ENCODE data around the gene BAHCC1.

The BAHCC1 gene

DNA sequence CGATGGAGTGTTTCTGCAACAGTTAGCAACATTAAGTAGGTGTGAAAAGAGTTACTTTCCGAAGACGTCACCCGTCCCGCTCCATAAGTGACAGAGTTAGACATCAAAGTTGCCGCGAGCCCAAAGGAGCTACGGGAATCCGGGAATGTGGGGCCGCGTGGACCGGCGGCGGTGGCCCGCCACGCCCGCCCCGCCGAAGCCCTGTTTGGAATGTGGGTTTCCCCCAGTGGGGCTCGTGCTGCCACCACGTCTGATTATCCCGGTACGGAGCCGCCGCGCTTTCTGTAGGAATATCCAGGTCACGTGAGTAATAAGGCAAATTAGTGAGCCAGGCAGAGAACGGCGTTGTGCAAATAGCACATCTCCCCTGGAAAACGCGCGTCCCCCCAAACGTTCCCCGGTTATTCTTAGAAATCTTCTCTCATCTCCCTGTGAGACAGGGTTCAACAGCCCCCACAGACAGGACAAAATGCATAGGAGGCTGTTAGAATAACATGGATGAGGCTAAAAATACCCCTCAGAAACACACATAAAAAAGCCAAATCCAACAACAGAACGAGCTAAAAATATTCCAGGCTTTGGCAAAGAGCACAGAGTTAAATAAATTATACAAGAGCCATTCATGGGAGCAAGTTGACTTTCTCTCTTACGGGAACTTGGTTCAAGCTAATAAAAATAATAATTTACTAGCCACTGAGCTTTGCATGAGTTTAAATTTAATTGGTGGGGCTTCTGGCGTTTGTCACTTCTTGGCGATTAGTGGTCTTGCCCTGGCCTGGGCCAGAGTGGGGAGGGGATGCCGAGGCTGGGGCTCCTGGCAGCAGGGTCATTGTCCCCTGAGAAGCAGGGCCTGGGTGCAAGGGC, 8.6 kb downstream of the BAHCC1 start:
- no peaks in the 10 kb centered on the region for H3K27me3 ChIP-seq (ENCODE audit: control insufficient read depth in 5 of 5, insufficient read depth in 4 of 5, low read length in 5 of 5)
- no peaks in the 10 kb centered on the region for H3K9me3 ChIP-seq (ENCODE audit: control insufficient read depth in 5 of 5, low read length in 5 of 5)
- peaks cover 23 to 78% (median 74%) of the 10 kb centered on the region in 5 donors for H3K4me1 ChIP-seq (ENCODE audit: control insufficient read depth in 5 of 5, insufficient read depth in 5 of 5, low read length in 5 of 5)
- peak overlapping the region; percentile 43 to 77 (median 63) for H3K9ac ChIP-seq (ENCODE audit: low read length in 5 of 5)
- H3K4me3 ChIP-seq (ENCODE audit: low read depth in 1 of 5, low read length in 5 of 5), result peak overlapping the region in 4 of 5 donors; percentile 14 to 64 (median 42)
- H3K27ac ChIP-seq (ENCODE audit: low read depth, low read length), result peak overlapping the region; percentile 92
- H3K36me3 ChIP-seq (ENCODE audit: control insufficient read depth in 5 of 5, insufficient read depth in 5 of 5, low read length in 5 of 5), result peaks cover 0 to 3% (median 0%) of the 10 kb centered on the region in 5 donors

DNA sequence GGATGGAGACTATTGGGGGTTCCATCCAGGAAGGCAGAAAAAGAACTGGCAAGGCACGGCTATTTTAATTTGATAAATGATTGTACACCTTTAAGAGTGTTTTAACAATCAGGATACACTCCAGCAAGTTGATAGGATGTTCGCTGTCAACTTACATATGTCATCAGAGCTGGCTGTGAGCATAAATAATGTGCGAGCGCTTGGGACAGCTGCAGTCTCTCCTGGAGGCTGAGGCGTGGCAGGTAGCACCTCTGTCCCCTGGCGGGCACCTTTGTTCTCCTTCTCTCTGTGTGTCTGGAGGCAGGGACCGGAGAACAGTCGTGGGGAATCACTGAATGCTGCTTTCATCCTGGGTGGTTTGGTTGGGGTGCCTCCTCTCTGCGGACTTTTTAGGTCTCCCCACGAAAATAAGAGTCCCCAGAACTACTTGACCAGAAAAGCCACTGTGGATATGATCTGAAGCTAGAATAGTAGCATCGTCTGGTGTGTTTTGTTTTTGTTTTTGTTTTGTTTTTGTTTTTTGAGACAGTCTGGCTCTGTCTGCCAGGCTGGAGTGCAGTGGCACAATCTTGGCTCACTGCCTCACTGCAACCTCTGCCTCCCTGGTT, 9.4 kb downstream of the BAHCC1 start:
- H3K4me1 ChIP-seq (ENCODE audit: control insufficient read depth in 5 of 5, insufficient read depth in 5 of 5, low read length in 5 of 5), result peaks cover 23 to 80% (median 76%) of the 10 kb centered on the region in 5 donors
- no peaks in the 10 kb centered on the region for H3K9me3 ChIP-seq (ENCODE audit: control insufficient read depth in 5 of 5, low read length in 5 of 5)
- no peaks in the 10 kb centered on the region for H3K27me3 ChIP-seq (ENCODE audit: control insufficient read depth in 5 of 5, insufficient read depth in 4 of 5, low read length in 5 of 5)
- peak overlapping the region; percentile 92 for H3K27ac ChIP-seq (ENCODE audit: low read depth, low read length)
- peak overlapping the region in 4 of 5 donors; percentile 10 to 77 (median 67) for H3K9ac ChIP-seq (ENCODE audit: low read length in 5 of 5)
- H3K4me3 ChIP-seq (ENCODE audit: low read depth in 1 of 5, low read length in 5 of 5), result peak overlapping the region in 4 of 5 donors; percentile 7 to 46 (median 27)
- H3K36me3 ChIP-seq (ENCODE audit: control insufficient read depth in 5 of 5, insufficient read depth in 5 of 5, low read length in 5 of 5), result peaks cover 0 to 3% (median 0%) of the 10 kb centered on the region in 5 donors

DNA sequence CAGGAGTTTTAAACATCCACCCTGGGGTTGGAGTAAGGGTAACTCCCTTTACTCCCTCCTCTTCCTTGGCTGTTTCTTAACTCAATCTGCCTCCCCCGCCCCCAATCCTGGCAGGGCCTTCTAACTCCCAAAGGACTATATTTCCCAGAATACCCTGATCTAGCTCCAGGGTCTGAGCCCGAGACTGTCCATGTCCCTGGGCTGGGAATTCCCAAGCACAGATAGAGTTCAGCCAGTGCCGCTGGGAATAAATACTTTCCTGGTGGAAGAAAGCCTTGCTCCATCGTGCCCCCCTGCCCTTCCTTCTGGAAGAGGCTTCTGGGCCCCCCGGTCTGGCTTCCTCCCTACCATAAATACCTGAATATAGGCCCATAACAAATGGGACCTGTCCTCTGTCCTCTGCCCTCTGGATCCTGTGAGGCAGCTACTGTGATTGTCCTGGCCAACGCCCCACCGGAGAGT, 10.2 kb downstream of the BAHCC1 start:
- peaks cover 23 to 78% (median 72%) of the 10 kb centered on the region in 5 donors for H3K4me1 ChIP-seq (ENCODE audit: control insufficient read depth in 5 of 5, insufficient read depth in 5 of 5, low read length in 5 of 5)
- no peaks in the 10 kb centered on the region for H3K27me3 ChIP-seq (ENCODE audit: control insufficient read depth in 5 of 5, insufficient read depth in 4 of 5, low read length in 5 of 5)
- H3K4me3 ChIP-seq (ENCODE audit: low read depth in 1 of 5, low read length in 5 of 5), result peak overlapping the region in 4 of 5 donors; percentile 1 to 57 (median 42)

DNA sequence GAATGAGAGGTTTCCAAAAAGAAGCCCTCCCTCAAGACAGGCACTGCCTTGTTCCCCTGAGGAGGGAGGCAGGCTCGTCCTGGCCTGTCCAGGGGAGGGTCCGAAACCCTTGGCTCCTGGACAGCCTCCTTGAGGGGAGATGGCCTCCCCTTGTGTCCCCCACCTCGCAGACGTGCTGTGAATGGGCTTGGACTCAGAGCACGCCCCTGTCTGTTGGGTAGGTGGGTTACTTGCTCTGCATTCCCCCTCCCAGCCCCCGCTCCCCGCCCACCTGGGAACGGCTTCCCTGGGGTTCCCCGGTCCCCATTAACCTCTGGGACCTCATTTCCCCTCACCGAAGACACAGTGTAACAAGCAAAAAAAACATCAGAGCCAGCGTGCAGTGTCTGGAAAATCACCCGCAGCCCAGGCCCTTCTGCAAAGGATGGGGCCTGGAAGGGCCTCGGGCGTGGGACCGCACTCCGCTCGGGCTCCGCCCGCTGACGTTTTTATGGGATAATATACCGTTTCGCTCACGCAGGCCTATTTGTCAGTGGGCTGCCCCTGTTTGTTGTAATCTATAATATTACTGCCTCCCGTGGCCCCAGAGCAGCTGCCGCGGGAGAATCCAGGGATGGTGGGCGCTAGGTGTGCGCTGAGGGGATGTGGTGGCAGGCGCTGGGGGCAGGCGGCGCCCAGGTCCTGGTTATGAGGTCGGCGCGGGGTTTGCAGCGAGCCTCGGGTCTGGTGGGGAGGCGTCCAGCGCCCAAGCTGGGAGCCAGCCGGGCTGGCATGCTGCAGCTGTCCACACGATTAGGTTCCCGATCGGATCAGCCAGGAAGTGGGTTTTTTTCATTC, 11.1 kb downstream of the BAHCC1 start:
- Histone ChIP-seq H3K27ac (ENCODE audit: low read depth, low read length) (peak overlapping the region; percentile 92), H3K36me3 (ENCODE audit: control insufficient read depth in 5 of 5, insufficient read depth in 5 of 5, low read length in 5 of 5) (peaks cover 0 to 3% (median 0%) of the 10 kb centered on the region in 5 donors), H3K9me3 (ENCODE audit: control insufficient read depth in 5 of 5, low read length in 5 of 5) (no peaks in the 10 kb centered on the region), H3K4me1 (ENCODE audit: control insufficient read depth in 5 of 5, insufficient read depth in 5 of 5, low read length in 5 of 5) (peaks cover 22 to 69% (median 66%) of the 10 kb centered on the region in 5 donors), H3K9ac (ENCODE audit: low read length in 5 of 5) (peak overlapping the region in 3 of 5 donors; percentile 33 to 69 (median 57)), H3K27me3 (ENCODE audit: control insufficient read depth in 5 of 5, insufficient read depth in 4 of 5, low read length in 5 of 5) (no peaks in the 10 kb centered on the region), H3K4me3 (ENCODE audit: low read depth in 1 of 5, low read length in 5 of 5) (peak overlapping the region in 3 of 5 donors; percentile 19 to 57 (median 39))

More for the DNA sequence above, 10.2 kb downstream of the BAHCC1 start:
- Histone ChIP-seq H3K36me3 (ENCODE audit: control insufficient read depth in 5 of 5, insufficient read depth in 5 of 5, low read length in 5 of 5) (peaks cover 0 to 3% (median 0%) of the 10 kb centered on the region in 5 donors), H3K9me3 (ENCODE audit: control insufficient read depth in 5 of 5, low read length in 5 of 5) (no peaks in the 10 kb centered on the region), H3K27ac (ENCODE audit: low read depth, low read length) (peak overlapping the region; percentile 92), H3K9ac (ENCODE audit: low read length in 5 of 5) (peak overlapping the region in 4 of 5 donors; percentile 35 to 73 (median 58))

DNA sequence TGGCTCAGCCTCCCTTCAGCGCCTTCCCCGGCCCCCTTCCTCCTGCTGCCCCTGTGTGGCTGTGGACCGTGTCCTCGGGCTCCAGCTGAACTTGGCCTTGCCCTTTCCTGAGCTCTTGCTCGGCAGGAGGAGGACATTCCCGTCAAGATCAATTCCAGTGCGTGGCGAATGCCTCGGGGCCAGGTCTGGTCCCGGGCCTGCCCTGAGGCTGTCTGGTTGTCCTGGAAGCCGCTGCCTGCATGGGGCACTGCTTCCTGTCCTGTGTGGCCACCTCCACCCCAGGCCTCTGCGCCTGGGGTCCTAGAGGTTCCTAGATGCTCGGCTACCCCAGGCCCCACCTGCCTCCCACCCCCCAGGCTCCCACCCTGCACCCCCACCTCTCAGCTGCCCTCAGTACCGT, 12.8 kb downstream of the BAHCC1 start:
- Histone ChIP-seq H3K9ac (ENCODE audit: low read length in 5 of 5) (no peak overlapping the region), H3K4me3 (ENCODE audit: low read depth in 1 of 5, low read length in 5 of 5) (no peak overlapping the region), H3K27me3 (ENCODE audit: control insufficient read depth in 5 of 5, insufficient read depth in 4 of 5, low read length in 5 of 5) (no peaks in the 10 kb centered on the region), H3K27ac (ENCODE audit: low read depth, low read length) (no peak overlapping the region), H3K36me3 (ENCODE audit: control insufficient read depth in 5 of 5, insufficient read depth in 5 of 5, low read length in 5 of 5) (peaks cover 0 to 3% (median 0%) of the 10 kb centered on the region in 5 donors), H3K9me3 (ENCODE audit: control insufficient read depth in 5 of 5, low read length in 5 of 5) (no peaks in the 10 kb centered on the region), H3K4me1 (ENCODE audit: control insufficient read depth in 5 of 5, insufficient read depth in 5 of 5, low read length in 5 of 5) (peaks cover 16 to 66% (median 65%) of the 10 kb centered on the region in 5 donors)

DNA sequence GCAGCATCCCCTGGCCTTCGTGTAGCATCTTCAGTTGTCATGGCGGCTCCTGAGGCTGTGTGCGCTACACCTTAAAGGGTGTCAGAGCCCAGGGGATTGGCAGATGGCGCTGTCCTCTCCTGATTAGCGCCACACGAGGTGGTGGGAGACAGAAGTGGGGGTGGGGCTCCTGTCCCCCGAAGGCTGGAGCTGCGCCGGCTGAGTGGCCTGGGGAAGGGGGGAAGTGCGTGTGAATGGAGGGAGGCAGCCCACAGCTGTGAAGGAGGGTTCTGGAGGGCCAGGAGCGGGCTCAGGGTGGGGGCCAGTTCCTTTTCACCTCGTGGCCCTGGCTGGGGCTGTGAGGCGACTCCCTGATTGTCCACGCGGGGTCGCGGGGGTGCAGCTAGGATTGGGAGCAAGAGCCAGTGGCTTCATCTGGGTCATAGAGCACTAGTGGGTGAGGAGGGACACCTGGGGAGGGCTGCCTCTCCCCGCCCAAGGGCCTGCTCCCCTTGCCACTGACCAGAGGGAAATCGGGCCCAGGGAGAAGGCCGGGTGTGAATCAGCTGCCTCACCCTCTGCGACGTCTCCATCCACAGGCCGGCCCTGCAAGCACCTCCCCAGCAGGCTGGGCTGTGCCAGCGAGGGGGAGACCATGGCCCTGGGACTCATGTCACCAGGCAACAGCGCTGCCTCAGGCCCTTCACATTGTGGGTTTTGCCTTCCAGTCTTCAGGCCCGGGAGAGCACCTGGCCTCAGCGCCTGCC, 14.1 kb downstream of the BAHCC1 start:
- Histone ChIP-seq H3K9ac (ENCODE audit: low read length in 5 of 5) (no peak overlapping the region), H3K36me3 (ENCODE audit: control insufficient read depth in 5 of 5, insufficient read depth in 5 of 5, low read length in 5 of 5) (peaks cover 0 to 3% (median 0%) of the 10 kb centered on the region in 5 donors), H3K27me3 (ENCODE audit: control insufficient read depth in 5 of 5, insufficient read depth in 4 of 5, low read length in 5 of 5) (no peaks in the 10 kb centered on the region), H3K4me3 (ENCODE audit: low read depth in 1 of 5, low read length in 5 of 5) (no peak overlapping the region), H3K4me1 (ENCODE audit: control insufficient read depth in 5 of 5, insufficient read depth in 5 of 5, low read length in 5 of 5) (peaks cover 13 to 57% (median 55%) of the 10 kb centered on the region in 5 donors), H3K27ac (ENCODE audit: low read depth, low read length) (no peak overlapping the region), H3K9me3 (ENCODE audit: control insufficient read depth in 5 of 5, low read length in 5 of 5) (no peaks in the 10 kb centered on the region)

DNA sequence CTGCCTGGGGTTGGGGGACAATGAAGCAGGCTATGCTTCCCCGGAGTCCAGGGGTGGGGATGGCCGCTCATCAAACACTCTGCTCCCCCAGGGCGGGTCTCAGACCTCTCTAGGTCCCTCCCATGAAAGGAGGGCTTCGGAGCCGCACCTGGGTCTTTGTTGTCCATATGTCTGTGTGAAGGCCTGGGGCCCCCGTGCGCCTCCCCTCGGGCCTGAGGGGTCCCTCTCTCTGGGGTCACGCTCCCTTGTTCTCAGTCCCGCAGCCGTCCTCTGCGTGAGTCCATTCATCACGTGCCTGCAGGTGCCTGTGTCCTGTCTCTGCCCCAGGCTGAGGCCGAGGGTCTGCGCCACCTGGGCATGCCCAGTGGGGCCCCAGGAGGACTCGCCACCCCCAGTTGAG, 15.6 kb downstream of the BAHCC1 start:
- Histone ChIP-seq H3K9ac (ENCODE audit: low read length in 5 of 5) (no peak overlapping the region), H3K4me1 (ENCODE audit: control insufficient read depth in 5 of 5, insufficient read depth in 5 of 5, low read length in 5 of 5) (peaks cover 3 to 42% (median 40%) of the 10 kb centered on the region in 5 donors), H3K4me3 (ENCODE audit: low read depth in 1 of 5, low read length in 5 of 5) (no peak overlapping the region), H3K36me3 (ENCODE audit: control insufficient read depth in 5 of 5, insufficient read depth in 5 of 5, low read length in 5 of 5) (peaks cover 0 to 3% (median 0%) of the 10 kb centered on the region in 5 donors), H3K27ac (ENCODE audit: low read depth, low read length) (no peak overlapping the region), H3K9me3 (ENCODE audit: control insufficient read depth in 5 of 5, low read length in 5 of 5) (no peaks in the 10 kb centered on the region), H3K27me3 (ENCODE audit: control insufficient read depth in 5 of 5, insufficient read depth in 4 of 5, low read length in 5 of 5) (no peaks in the 10 kb centered on the region)

DNA sequence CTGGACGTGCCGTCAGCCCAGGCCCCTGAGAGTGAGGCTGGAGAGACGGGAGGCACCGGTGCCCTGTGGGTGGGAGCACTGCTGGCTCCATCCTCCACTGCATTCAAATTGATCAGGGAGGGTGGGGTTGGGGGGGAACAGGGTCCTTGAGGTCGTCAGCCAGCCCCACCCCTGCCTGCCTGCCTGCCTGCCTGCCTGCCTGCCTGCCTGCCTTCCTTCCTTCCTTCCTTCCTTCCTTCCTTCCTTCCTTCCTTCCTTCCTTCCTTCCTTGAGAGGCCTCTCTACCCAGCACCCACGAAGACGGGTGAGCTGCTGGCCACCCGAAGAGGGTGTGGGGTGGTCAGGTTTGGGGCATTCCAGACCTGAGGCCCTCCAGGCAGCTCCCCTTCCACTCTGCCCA, 16.0 kb downstream of the BAHCC1 start:
- Histone ChIP-seq H3K27me3 (ENCODE audit: control insufficient read depth in 5 of 5, insufficient read depth in 4 of 5, low read length in 5 of 5) (no peaks in the 10 kb centered on the region), H3K9ac (ENCODE audit: low read length in 5 of 5) (no peak overlapping the region), H3K27ac (ENCODE audit: low read depth, low read length) (no peak overlapping the region), H3K36me3 (ENCODE audit: control insufficient read depth in 5 of 5, insufficient read depth in 5 of 5, low read length in 5 of 5) (peaks cover 0 to 3% (median 0%) of the 10 kb centered on the region in 5 donors), H3K4me3 (ENCODE audit: low read depth in 1 of 5, low read length in 5 of 5) (no peak overlapping the region), H3K4me1 (ENCODE audit: control insufficient read depth in 5 of 5, insufficient read depth in 5 of 5, low read length in 5 of 5) (peaks cover 0 to 38% (median 36%) of the 10 kb centered on the region in 5 donors), H3K9me3 (ENCODE audit: control insufficient read depth in 5 of 5, low read length in 5 of 5) (no peaks in the 10 kb centered on the region)

Data from subcutaneous abdominal adipose tissue (tissue), 5 donors.